Measurements from ENCODE around the gene BACE1.
A peak's percentile ranks its signal among the peaks of the same experiment; 100 is the strongest.
"Not testable (repeated sequence)": the region's sequence is repeated elsewhere in the genome, so short reads cannot be mapped to it uniquely, and the experiment has no call there.

Gene BACE1

GRCh38 chr11:117327255-117327566 lies 11.2 kb upstream of the BACE1 start:
- H2BK120ac ChIP-seq (ENCODE audit: low read depth, low read length); H3K14ac ChIP-seq (ENCODE audit: low read length); H4K8ac ChIP-seq (ENCODE audit: low read depth, low read length); H2BK12ac ChIP-seq (ENCODE audit: low read length); H2AK5ac ChIP-seq (ENCODE audit: low read depth, low read length); H3K4ac ChIP-seq (ENCODE audit: low read length); H3K79me1 ChIP-seq (ENCODE audit: low read depth, low read length); DNase-seq (ENCODE audit: low spot score); H3K18ac ChIP-seq (ENCODE audit: low read length); H2BK5ac ChIP-seq (ENCODE audit: low read length); H3K27ac ChIP-seq (replicated peaks; ENCODE audit: low read length); H4K91ac ChIP-seq (ENCODE audit: low read depth, low read length, poor library complexity); H3K36me3 ChIP-seq (replicated peaks in 1 of 2; ENCODE audit: control insufficient read depth in 2 of 2, insufficient read depth in 2 of 2, low read length in 2 of 2); H3K9me3 ChIP-seq (replicated peaks in 1 of 2; ENCODE audit: control insufficient read depth in 2 of 2, insufficient read depth in 1 of 2, low read depth in 1 of 2, low read length in 2 of 2); H3K23ac ChIP-seq (ENCODE audit: low read depth, low read length, poor library complexity); H2BK15ac ChIP-seq (ENCODE audit: low read length); H3K9ac ChIP-seq (ENCODE audit: low read depth, low read length, poor library complexity); H3K4me1 ChIP-seq (ENCODE audit: control insufficient read depth in 2 of 2, insufficient read depth in 1 of 2, low read depth in 1 of 2, low read length in 2 of 2); H3K27me3 ChIP-seq (ENCODE audit: control insufficient read depth in 3 of 3, insufficient read depth in 3 of 3, low read depth in 1 of 3, low read length in 3 of 3): not testable (repeated sequence)
- no CpG with 5 or more reads among the region's 5 CpGs for WGBS, 2 donors (ENCODE audit: extremely low coverage in 2 of 2, insufficient read length in 2 of 2, insufficient replicate concordance in 1 of 2)
- Histone ChIP-seq H2AFZ (ENCODE audit: low read length) (peak overlapping the region; percentile 100), H3K4me2 (ENCODE audit: insufficient read depth, low read length, poor library complexity, severe bottlenecking) (peak overlapping the region; percentile 49), H3K4me3 (ENCODE audit: low read length in 2 of 2) (peak overlapping the region in 1 of 2 donors; percentile 65)

GRCh38 chr11:117319214-117319840 lies 3.3 kb upstream of the BACE1 start:
- H3K36me3 ChIP-seq (replicated peaks in 1 of 2; ENCODE audit: control insufficient read depth in 2 of 2, insufficient read depth in 2 of 2, low read length in 2 of 2): no peaks in the 10 kb centered on the region
- H3K4me1 ChIP-seq (ENCODE audit: control insufficient read depth in 2 of 2, insufficient read depth in 1 of 2, low read depth in 1 of 2, low read length in 2 of 2): peaks cover 8 to 10% of the 10 kb centered on the region in 2 donors
- no peak overlapping the region for H2BK5ac ChIP-seq (ENCODE audit: low read length)
- no peaks in the 10 kb centered on the region for H3K27me3 ChIP-seq (ENCODE audit: control insufficient read depth in 3 of 3, insufficient read depth in 3 of 3, low read depth in 1 of 3, low read length in 3 of 3)
- no peak overlapping the region for H3K4me3 ChIP-seq (ENCODE audit: low read length in 2 of 2)
- H2BK15ac ChIP-seq (ENCODE audit: low read length): no peak overlapping the region
- DNase-seq (ENCODE audit: low spot score): no peak
- H3K14ac ChIP-seq (ENCODE audit: low read length): no peak overlapping the region
- H4K91ac ChIP-seq (ENCODE audit: low read depth, low read length, poor library complexity): no peak overlapping the region
- no peak overlapping the region for H3K9ac ChIP-seq (ENCODE audit: low read depth, low read length, poor library complexity)
- H3K79me1 ChIP-seq (ENCODE audit: low read depth, low read length): no peaks in the 10 kb centered on the region
- no peak overlapping the region for H2AK5ac ChIP-seq (ENCODE audit: low read depth, low read length)
- H3K23ac ChIP-seq (ENCODE audit: low read depth, low read length, poor library complexity): no peak overlapping the region
- WGBS, 2 donors (ENCODE audit: extremely low coverage in 2 of 2, insufficient read length in 2 of 2, insufficient replicate concordance in 1 of 2): no CpG with 5 or more reads among the region's 5 CpGs
- no peak overlapping the region for H2AFZ ChIP-seq (ENCODE audit: low read length)
- no peak overlapping the region for H3K27ac ChIP-seq (replicated peaks; ENCODE audit: low read length)
- no peak overlapping the region for H4K8ac ChIP-seq (ENCODE audit: low read depth, low read length)
- no peak overlapping the region for H3K18ac ChIP-seq (ENCODE audit: low read length)
- no peak overlapping the region for H3K4me2 ChIP-seq (ENCODE audit: insufficient read depth, low read length, poor library complexity, severe bottlenecking)
- H3K4ac ChIP-seq (ENCODE audit: low read length): no peak overlapping the region
- no peak overlapping the region for H2BK12ac ChIP-seq (ENCODE audit: low read length)
- H3K9me3 ChIP-seq (replicated peaks in 1 of 2; ENCODE audit: control insufficient read depth in 2 of 2, insufficient read depth in 1 of 2, low read depth in 1 of 2, low read length in 2 of 2): no peaks in the 10 kb centered on the region
- no peak overlapping the region for H2BK120ac ChIP-seq (ENCODE audit: low read depth, low read length)

GRCh38 chr11:117318738-117319137 lies 2.7 kb upstream of the BACE1 start:
- Histone ChIP-seq H3K9me3 (replicated peaks in 1 of 2; ENCODE audit: control insufficient read depth in 2 of 2, insufficient read depth in 1 of 2, low read depth in 1 of 2, low read length in 2 of 2) (no peaks in the 10 kb centered on the region), H3K4me2 (ENCODE audit: insufficient read depth, low read length, poor library complexity, severe bottlenecking) (no peak overlapping the region), H4K8ac (ENCODE audit: low read depth, low read length) (peak overlapping the region; percentile 17), H2BK12ac (ENCODE audit: low read length) (no peak overlapping the region), H3K4me3 (ENCODE audit: low read length in 2 of 2) (no peak overlapping the region), H3K79me1 (ENCODE audit: low read depth, low read length) (no peaks in the 10 kb centered on the region), H3K23ac (ENCODE audit: low read depth, low read length, poor library complexity) (no peak overlapping the region), H3K9ac (ENCODE audit: low read depth, low read length, poor library complexity) (no peak overlapping the region), H2AK5ac (ENCODE audit: low read depth, low read length) (no peak overlapping the region), H3K4ac (ENCODE audit: low read length) (no peak overlapping the region), H3K36me3 (replicated peaks in 1 of 2; ENCODE audit: control insufficient read depth in 2 of 2, insufficient read depth in 2 of 2, low read length in 2 of 2) (no peaks in the 10 kb centered on the region), H2BK15ac (ENCODE audit: low read length) (no peak overlapping the region), H3K14ac (ENCODE audit: low read length) (no peak overlapping the region), H3K18ac (ENCODE audit: low read length) (no peak overlapping the region), H2BK120ac (ENCODE audit: low read depth, low read length) (no peak overlapping the region), H3K4me1 (ENCODE audit: control insufficient read depth in 2 of 2, insufficient read depth in 1 of 2, low read depth in 1 of 2, low read length in 2 of 2) (peaks cover 8 to 11% of the 10 kb centered on the region in 2 donors), H2BK5ac (ENCODE audit: low read length) (no peak overlapping the region), H3K27ac (replicated peaks; ENCODE audit: low read length) (no peak overlapping the region), H2AFZ (ENCODE audit: low read length) (no peak overlapping the region), H3K27me3 (ENCODE audit: control insufficient read depth in 3 of 3, insufficient read depth in 3 of 3, low read depth in 1 of 3, low read length in 3 of 3) (no peaks in the 10 kb centered on the region), H4K91ac (ENCODE audit: low read depth, low read length, poor library complexity) (no peak overlapping the region)
- WGBS, 2 donors (ENCODE audit: extremely low coverage in 2 of 2, insufficient read length in 2 of 2, insufficient replicate concordance in 1 of 2): no CpG with 5 or more reads among the region's 7 CpGs
- no peak for DNase-seq (ENCODE audit: low spot score)

GRCh38 chr11:117315285-117316196 lies 515 bp downstream of the BACE1 start:
- Histone ChIP-seq H4K8ac (ENCODE audit: low read depth, low read length) (no peak overlapping the region), H3K4me1 (ENCODE audit: control insufficient read depth in 2 of 2, insufficient read depth in 1 of 2, low read depth in 1 of 2, low read length in 2 of 2) (peaks cover 8 to 11% of the 10 kb centered on the region in 2 donors), H2AK5ac (ENCODE audit: low read depth, low read length) (no peak overlapping the region), H3K36me3 (replicated peaks in 1 of 2; ENCODE audit: control insufficient read depth in 2 of 2, insufficient read depth in 2 of 2, low read length in 2 of 2) (no peaks in the 10 kb centered on the region), H3K79me1 (ENCODE audit: low read depth, low read length) (no peaks in the 10 kb centered on the region), H3K27me3 (ENCODE audit: control insufficient read depth in 3 of 3, insufficient read depth in 3 of 3, low read depth in 1 of 3, low read length in 3 of 3) (no peaks in the 10 kb centered on the region), H3K4me3 (ENCODE audit: low read length in 2 of 2) (peak overlapping the region; percentile 61 to 84), H3K4ac (ENCODE audit: low read length) (no peak overlapping the region), H2BK120ac (ENCODE audit: low read depth, low read length) (no peak overlapping the region), H3K23ac (ENCODE audit: low read depth, low read length, poor library complexity) (no peak overlapping the region), H2BK12ac (ENCODE audit: low read length) (no peak overlapping the region), H3K4me2 (ENCODE audit: insufficient read depth, low read length, poor library complexity, severe bottlenecking) (peak overlapping the region; percentile 95), H4K91ac (ENCODE audit: low read depth, low read length, poor library complexity) (no peak overlapping the region), H2BK5ac (ENCODE audit: low read length) (no peak overlapping the region), H3K14ac (ENCODE audit: low read length) (peak overlapping the region; percentile 4), H3K9ac (ENCODE audit: low read depth, low read length, poor library complexity) (peak overlapping the region; percentile 79), H3K27ac (replicated peaks; ENCODE audit: low read length) (no peak overlapping the region), H3K9me3 (replicated peaks in 1 of 2; ENCODE audit: control insufficient read depth in 2 of 2, insufficient read depth in 1 of 2, low read depth in 1 of 2, low read length in 2 of 2) (no peaks in the 10 kb centered on the region), H2AFZ (ENCODE audit: low read length) (peak overlapping the region; percentile 91), H3K18ac (ENCODE audit: low read length) (peak overlapping the region; percentile 78), H2BK15ac (ENCODE audit: low read length) (no peak overlapping the region)
- DNase-seq (ENCODE audit: low spot score): no peak
- no CpG with 5 or more reads among the region's 62 CpGs for WGBS, 2 donors (ENCODE audit: extremely low coverage in 2 of 2, insufficient read length in 2 of 2, insufficient replicate concordance in 1 of 2)
